H1 (cell line): Measurements from ENCODE around the gene MSI1.

Experiments
- ASH2L ChIP-seq: fragments of 200-600, 300-600 bp; sonication (generic); IDR thresholded peaks from one replicate; pipeline ENCODE4 v1.7.1; 2017; ENCODE audit warnings: low read length
- ATF3 ChIP-seq: IDR thresholded peaks from 2 replicates; pipeline ENCODE4 v1.6.1; 2011; ENCODE audit warnings: low read depth, mild to moderate bottlenecking, low read length; ENCODE audit not compliant: insufficient read depth
- CBX8 ChIP-seq: fragments of 300-800, 300-1000 bp; sonication (generic); IDR thresholded peaks from 2 replicates; pipeline ENCODE4 v1.7.1; 2016; ENCODE audit warnings: low read depth, low read length, borderline replicate concordance
- CTCF ChIP-seq, 3 experiments: IDR thresholded peaks; 1 replicate in 2 of 3; 2 replicates in 1 of 3; pipeline versions ENCODE4 v1.5.1 to v1.6.1; 2011; ENCODE audit warnings: low read length in 3 of 3, mild to moderate bottlenecking in 3 of 3, inconsistent platforms in 2 of 3, low read depth in 1 of 3, moderate library complexity in 1 of 3; ENCODE audit not compliant: insufficient read depth in 1 of 3; ENCODE audit errors: control extremely low read depth in 1 of 3
- EZH2 ChIP-seq: fragments of 200-600 bp; sonication (generic); IDR thresholded peaks from 2 replicates; pipeline ENCODE4 v1.7.1; 2012; ENCODE audit warnings: low read depth, mild to moderate bottlenecking, moderate library complexity, low read length, inconsistent platforms; ENCODE audit not compliant: severe bottlenecking
- JUND ChIP-seq: IDR thresholded peaks from 2 replicates; pipeline ENCODE4 v1.6.1; 2011; ENCODE audit warnings: mild to moderate bottlenecking, improper control_type of control experiment, low read length
- KDM1A ChIP-seq: fragments of 200-600, 300-600 bp; sonication (generic); IDR thresholded peaks from 2 replicates; pipeline ENCODE4 v1.7.1; 2016; ENCODE audit warnings: mild to moderate bottlenecking, low read length, borderline replicate concordance
- PHF8 ChIP-seq: fragments of 200-600 bp; sonication (generic); conservative IDR thresholded peaks from 2 replicates; pipeline ENCODE4 v1.7.1; 2012; ENCODE audit warnings: low read depth, mild to moderate bottlenecking, inconsistent platforms, low read length, moderate library complexity
- POLR2A ChIP-seq, 2 experiments: IDR thresholded peaks; 1 replicate in 1 of 2; 2 replicates in 1 of 2; pipeline ENCODE4 v1.6.1; 2011; ENCODE audit warnings: low read depth in 2 of 2, low read length in 2 of 2, mild to moderate bottlenecking in 2 of 2; ENCODE audit errors: control extremely low read depth in 1 of 2
- POLR2AphosphoS5 ChIP-seq: IDR thresholded peaks from 2 replicates; pipeline ENCODE4 v1.6.1; 2011; ENCODE audit warnings: low read depth, low read length
- RXRA ChIP-seq: IDR thresholded peaks from 2 replicates; pipeline ENCODE4 v1.6.1; 2011; ENCODE audit warnings: low read depth, mild to moderate bottlenecking, low read length, moderate library complexity; ENCODE audit not compliant: insufficient read depth
- SIN3A ChIP-seq, 2 experiments: IDR thresholded peaks in 1 of 2; conservative IDR thresholded peaks in 1 of 2; 2 replicates each; pipeline ENCODE4 v1.6.1; 2011 to 2012; ENCODE audit warnings: low read length in 2 of 2, improper control_type of control experiment in 1 of 2, low read depth in 1 of 2, mild to moderate bottlenecking in 1 of 2
- SP1 ChIP-seq: IDR thresholded peaks from 2 replicates; pipeline ENCODE4 v1.6.1; 2011; ENCODE audit warnings: low read depth, low read length
- YY1 ChIP-seq: IDR thresholded peaks from 2 replicates; pipeline ENCODE4 v1.6.1; 2011; ENCODE audit warnings: low read depth, mild to moderate bottlenecking, low read length

- peak in 1 of 2 experiments; percentile 54; a peak in 1 of 3 replicates for TF ChIP-seq POLR2A (IDR thresholded peaks at IDR 0.05; ENCODE audit: control extremely low read depth in 1 of 2, low read depth in 2 of 2, low read length in 2 of 2)
- no peak for TF ChIP-seq JUND
- TF ChIP-seq CTCF (IDR thresholded peaks at IDR 0.05; ENCODE audit: control extremely low read depth in 1 of 3, insufficient read depth in 1 of 3, low read depth in 1 of 3, low read length in 3 of 3), result 0 out of 4 replicates have a peak, but pooled peaks of 1 of the 3 experiments have one; percentile 3
- no peak for TF ChIP-seq POLR2AphosphoS5
- peak in 1 of 2 experiments; percentile 67; a peak in 2 of 4 replicates for TF ChIP-seq SIN3A (conservative IDR thresholded peaks at IDR 0.05 in 1 of 2, IDR thresholded peaks at IDR 0.05 in 1 of 2; ENCODE audit: low read depth in 1 of 2, low read length in 2 of 2)
- TF ChIP-seq CBX8, result no peak
- no peak for TF ChIP-seq PHF8
- peak; percentile 89 for TF ChIP-seq KDM1A
- TF ChIP-seq EZH2, result no peak
- peak; percentile 38 for TF ChIP-seq ASH2L
- TF ChIP-seq ATF3, result no peak
- peak; percentile 25; the same call in 1 of the 2 replicates for TF ChIP-seq SP1
- TF ChIP-seq RXRA, result no peak
- TF ChIP-seq YY1, result peak; percentile 54; the same call in 1 of the 2 replicates
Measured at GRCh38 chr12:120394483-120395367, 25.8 kb upstream of the MSI1 start.
